ENCODE measurements around the gene CD84.

GRCh38 chr1:160534823-160535605 lies 44.3 kb downstream of the CD84 start:
- TF ChIP-seq CTCF (IDR thresholded peaks at IDR 0.05), result no peak
- TF ChIP-seq POLR2A (IDR thresholded peaks at IDR 0.05), result no peak
